ENCODE measurements around the gene CAMK2D. TPM values are rescaled to one million over a fixed set of nuclear protein-coding genes. Genes with fewer than 3 reads are reported as not detected.

The CAMK2D gene
- total RNA-seq, 1 experiment from 2014 or later = 24.4 TPM

Other genes starting within 250 kb of the CAMK2D start
- gene ARSJ, start 217.9 kb upstream of the CAMK2D start, total RNA-seq (2014; rRNA removed; shearing (Covaris generic)) = 22.0 and 23.5 TPM in 2 replicates

All from M059J (cell line).